HG02610 (cell line): ENCODE measurements around the gene PDE4D.
A peak's percentile ranks its signal among the peaks of the same experiment; 100 is the strongest.

ENCODE experiments used
- ATAC-seq: cut with Tn5 transposase; IDR thresholded peaks from one replicate; pipeline ENCODE4 v1.9.1; 2021; ENCODE audit warnings: mild to moderate bottlenecking, moderate library complexity; ENCODE audit not compliant: unreplicated experiment

The PDE4D gene

DNA sequence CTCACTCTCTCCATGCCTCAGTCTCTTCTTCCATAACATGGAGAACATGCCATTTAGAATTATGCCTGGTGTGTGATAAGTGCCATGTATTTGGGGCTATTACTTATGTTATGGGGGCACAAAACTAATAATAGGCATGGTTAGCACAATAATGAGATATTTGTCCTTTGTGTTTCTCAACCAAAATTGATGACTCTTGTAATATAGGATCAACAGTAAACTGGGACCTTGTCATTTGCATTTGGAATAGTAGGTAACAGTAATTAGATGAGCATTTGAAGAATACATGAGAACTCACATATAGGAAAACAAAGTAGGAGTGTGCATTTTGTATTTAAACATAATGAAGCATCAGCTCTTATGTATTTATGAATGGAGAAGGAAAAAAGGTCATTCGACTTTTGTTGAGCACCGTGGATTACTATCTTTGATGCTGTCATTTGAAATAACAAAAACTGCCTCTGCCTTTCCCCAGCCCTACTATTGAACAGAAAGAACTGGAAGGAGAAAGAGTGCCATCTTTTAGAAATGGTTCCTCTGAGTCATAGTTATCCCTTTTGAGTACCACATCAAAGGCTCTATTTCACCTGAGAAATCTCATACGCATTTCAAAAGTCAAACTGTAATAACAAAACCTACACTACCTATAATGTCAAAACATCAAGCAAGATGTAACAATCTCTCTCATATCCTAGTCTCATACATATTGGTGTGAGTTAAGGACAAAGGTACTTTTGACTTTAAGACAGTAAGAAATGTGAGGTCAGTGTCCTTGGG is 655.2 kb downstream of the PDE4D start:
- peak; percentile 98 for ATAC-seq

- ATAC-seq, result no peak
Observed at GRCh38 chr5:59236986-59237385, 656.5 kb downstream of the PDE4D start.

DNA sequence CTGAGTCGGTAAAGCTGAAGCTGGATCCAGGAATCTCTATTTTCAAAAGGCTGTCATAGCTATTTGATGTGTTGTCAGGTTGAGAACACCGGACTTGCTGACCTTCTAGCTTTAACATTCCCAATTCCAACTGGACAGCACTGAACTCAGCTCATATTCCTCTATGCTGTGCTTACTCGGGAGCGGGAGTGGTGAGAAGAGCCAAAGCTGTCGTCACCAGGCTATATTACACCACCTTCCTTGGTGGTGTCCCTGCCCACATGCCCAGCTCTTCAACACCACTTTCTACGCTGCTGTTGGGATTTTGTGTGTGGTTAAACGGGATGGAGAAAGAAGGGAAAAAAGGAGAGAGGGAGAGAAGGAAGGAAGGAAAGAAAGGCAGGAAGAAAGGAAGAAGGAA is 657.1 kb downstream of the PDE4D start:
- ATAC-seq, result no peak

DNA sequence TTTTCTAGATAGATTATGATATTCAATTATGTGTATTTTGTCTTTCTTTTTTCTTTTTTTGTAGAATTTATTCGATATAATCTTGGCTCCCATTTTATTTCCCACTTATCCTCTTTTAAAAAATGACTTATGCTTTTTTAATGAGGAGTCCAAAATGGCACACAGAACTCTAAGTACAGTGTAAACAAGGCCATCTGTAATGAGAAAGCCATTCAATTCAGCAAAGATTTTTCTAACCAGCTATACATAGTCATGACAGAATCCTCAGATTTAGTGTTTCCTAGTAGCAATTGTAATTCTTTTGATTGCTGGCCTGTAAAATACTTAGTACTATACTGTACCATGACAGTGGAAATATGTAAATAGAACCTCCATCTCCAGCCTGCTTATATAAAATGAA is 659.3 kb downstream of the PDE4D start:
- no peak for ATAC-seq

DNA sequence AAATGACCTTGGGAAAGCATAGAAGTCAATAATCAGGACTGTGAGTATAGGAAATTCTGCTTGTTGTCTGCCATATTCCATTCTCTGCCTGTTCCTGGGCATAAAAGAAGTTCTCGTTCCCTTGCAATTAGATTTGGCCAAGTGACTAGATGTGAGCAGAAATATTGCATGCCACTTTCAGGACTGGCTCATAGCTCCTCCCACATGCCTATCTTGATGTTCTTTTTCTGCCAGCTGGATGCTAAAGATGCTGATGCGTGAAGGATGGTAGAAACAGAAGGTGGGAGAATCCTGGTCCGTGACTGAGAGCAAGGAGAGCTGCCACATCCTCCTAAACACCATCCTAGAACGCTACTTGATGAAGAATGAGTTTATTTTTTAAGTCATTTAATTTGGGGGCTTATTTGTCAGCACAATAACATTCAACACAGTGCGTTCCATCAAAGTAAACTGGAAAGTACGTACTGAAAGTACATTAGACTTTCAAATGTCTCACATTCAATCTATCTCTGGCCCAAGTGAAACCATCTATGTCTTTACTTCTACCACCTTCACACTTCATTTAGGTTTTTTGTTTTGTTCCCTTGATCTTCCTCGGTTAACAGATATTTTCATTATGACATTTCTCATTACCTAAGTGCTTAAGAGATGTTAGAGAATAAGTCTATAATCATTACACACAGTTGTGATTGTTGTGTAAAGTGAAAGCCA is 662.1 kb downstream of the PDE4D start:
- no peak for ATAC-seq

DNA sequence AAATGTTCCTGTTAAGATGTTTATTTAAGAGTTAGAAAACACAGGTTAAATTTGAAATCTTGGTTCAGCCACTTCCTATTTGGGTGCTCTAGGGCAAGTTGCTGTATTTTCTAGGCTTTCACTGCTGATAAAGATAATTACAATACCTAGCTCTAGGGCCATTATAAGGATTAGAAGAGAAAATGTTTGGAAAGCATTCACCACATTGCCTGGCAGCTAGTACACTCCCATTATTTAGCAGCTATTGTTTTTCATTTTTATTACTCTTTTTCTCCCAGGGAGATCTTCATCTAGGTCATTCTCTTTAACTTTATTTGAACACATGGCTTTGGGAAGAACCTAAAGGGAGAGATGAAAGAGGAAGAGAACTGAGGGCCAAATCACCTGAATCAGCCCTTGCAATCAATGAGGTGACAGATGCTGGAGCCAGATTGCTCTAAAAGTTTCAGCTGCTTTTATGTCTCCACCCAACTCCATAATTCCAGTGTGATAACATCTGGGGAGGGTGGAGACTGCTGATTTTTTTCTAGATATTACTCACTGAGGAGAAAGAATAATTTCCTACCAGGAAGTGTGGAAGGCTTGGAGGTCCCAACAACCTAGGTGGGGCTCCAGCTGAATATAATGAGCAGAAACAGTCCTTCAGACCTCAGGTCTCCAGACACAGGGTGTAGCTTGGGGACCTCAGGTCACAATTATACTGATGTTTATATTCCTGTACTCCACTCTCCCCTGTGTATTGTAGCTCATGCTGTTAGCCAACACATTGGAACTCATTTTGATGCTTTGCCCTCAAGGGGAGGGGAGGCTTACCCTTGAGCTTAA is 670.6 kb downstream of the PDE4D start:
- no peak for ATAC-seq

- no peak for ATAC-seq
Observed at GRCh38 chr5:59221769-59222168, 671.8 kb downstream of the PDE4D start.

- ATAC-seq, result no peak
Observed at GRCh38 chr5:59218424-59219045, 675.0 kb downstream of the PDE4D start.

- no peak for ATAC-seq
Observed at GRCh38 chr5:59216841-59217240, 676.7 kb downstream of the PDE4D start.

DNA sequence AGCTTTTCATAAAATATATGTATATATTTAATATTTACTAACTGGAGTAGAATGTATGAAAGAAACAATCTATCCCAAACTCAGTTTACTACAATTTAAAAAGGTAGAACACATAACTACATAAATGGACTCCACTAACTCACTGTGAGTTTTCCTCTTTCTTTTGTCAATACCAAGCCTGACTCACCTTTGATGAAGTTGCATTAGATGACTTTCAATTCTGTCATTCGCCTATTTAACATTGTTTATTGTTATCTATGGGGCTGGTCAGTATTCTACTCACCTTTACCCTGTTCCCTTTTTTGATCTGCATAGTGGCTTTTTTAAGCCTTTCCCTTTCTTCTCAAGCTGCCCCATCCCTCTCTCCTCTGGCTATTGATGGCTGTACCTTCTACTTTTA is 680.9 kb downstream of the PDE4D start:
- no peak for ATAC-seq

- ATAC-seq, result no peak
Observed at GRCh38 chr5:59209758-59210359, 683.7 kb downstream of the PDE4D start.

- ATAC-seq, result no peak
Observed at GRCh38 chr5:59208474-59208873, 685.1 kb downstream of the PDE4D start.

GRCh38 chr5:59207401-59207800 is 686.1 kb downstream of the PDE4D start:
- ATAC-seq, result no peak

DNA sequence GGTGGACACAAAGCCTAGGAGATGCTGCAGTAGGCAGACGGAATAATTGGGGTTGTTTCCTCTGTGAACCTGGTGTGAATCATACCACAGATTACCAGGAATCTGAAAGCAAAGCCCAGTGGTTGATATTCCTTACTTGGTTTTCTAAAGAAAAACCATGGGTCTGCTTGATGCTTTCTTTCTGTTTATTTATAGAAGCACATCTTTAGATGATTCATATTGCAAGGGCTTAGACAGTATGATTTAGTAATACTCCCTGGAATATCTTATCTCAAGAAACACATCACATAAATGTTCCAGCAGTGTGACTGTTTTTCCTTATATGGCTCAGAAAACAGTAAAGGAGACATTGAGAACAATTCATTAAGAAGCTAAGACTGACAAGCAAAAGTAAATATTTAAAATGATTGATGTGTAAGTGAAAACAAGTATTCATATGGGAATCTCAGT is 687.4 kb downstream of the PDE4D start:
- no peak for ATAC-seq

DNA sequence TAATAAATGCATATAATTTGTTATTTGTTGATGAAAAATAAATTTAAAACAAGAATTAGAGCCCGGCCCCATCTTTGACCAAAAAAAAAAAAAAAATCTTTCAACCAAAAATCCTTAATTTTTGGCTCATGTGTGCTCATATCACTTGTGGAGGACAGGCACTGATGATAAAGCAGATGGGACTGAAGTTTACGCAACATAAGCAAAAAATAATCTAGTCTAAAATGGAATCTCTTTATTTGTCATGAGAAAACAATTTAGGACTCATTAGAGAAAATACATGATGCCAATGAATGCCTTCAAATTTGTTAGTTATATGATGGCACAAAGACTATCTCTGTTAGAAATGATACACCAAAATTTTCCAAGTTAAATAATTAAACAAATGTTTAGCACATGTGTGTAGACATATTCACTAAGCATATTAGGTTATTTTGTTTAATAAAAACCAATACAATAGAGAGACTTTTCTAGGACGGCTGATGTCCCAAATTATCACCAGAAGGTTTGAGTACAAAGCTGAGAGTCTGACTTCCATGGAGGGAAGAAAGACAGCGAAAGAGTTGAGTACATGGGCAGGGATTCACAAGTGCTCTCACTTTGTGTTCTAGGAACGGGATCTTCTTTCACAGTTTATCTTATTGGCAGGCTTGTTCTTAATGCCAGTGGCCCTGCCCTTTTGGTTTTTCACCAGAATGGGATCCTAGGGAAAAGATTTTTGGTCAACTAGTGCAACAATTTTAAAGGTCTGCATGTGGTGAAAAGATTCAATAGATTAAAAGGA is 689.2 kb downstream of the PDE4D start:
- no peak for ATAC-seq

- ATAC-seq, result no peak
Observed at GRCh38 chr5:59199868-59200267, 693.7 kb downstream of the PDE4D start.

GRCh38 chr5:59198832-59199231 is 694.7 kb downstream of the PDE4D start:
- no peak for ATAC-seq

- no peak for ATAC-seq
Observed at GRCh38 chr5:59198365-59198764, 695.2 kb downstream of the PDE4D start.

GRCh38 chr5:59197911-59198310 is 695.6 kb downstream of the PDE4D start:
- no peak for ATAC-seq
